Measurements from ENCODE around the gene OGDHL.

Gene OGDHL

DNA sequence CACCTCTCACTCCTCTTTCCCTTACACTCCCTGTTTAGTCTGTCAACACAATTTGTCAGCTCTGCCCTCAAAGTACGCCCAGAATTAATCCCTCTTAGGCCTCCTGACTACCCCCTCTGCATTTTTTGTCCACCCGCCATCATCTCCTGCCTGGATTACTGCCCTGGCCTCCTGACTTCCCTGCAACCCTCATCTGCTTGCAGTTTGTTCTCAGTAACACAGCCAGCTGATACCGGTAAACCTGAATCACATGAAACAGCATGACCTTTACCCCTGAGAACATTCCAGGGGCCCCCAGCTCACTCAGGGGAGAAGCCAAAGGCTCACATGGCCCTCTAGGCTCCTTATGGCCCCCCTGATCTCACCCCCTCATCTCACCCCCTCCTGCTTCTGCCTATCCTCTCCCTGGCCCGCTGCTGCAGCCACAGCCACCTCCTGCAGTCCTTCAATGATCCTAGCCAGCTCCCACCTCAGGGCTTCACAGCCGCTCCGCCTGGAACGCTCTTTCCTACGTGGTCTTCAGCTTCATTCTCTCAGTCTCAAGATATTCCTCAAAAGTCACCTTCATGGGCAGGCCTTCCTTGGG is 73.8 kb downstream of the OGDHL start:
- DNase-seq: no peak

DNA sequence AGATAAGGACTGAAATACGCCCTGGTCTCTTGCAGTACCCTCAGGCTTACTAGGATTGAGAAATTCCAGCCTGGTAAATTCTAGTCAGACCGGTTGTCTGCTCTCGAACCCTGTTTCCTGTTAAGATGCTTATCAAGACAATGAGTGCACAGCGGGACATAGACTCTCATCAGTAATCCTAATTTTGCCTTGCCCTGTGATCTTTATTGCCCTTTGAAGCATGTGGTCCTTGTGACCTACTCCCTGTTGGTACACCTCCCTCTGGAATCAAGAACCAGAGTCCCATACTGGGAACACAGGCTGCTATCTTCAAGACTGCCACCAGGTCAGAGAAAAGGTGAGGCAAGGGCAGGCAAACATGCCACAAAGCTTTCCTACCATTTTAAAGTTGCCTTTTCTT is 75.5 kb downstream of the OGDHL start:
- DNase-seq: no peak
